Hepatic stellate cell (primary cell): ENCODE results near the gene UGT1A7.

Source experiments
- DNase-seq: peaks from one replicate; pipeline ENCODE4 v3.0.0; 2011; ENCODE audit warnings: low spot score

UGT1A7 gene

GRCh38 chr2:233799087-233799665, 117.5 kb downstream of the UGT1A7 start:
- no peak for DNase-seq

GRCh38 chr2:233799716-233800115, 118.0 kb downstream of the UGT1A7 start:
- DNase-seq = no peak

DNA sequence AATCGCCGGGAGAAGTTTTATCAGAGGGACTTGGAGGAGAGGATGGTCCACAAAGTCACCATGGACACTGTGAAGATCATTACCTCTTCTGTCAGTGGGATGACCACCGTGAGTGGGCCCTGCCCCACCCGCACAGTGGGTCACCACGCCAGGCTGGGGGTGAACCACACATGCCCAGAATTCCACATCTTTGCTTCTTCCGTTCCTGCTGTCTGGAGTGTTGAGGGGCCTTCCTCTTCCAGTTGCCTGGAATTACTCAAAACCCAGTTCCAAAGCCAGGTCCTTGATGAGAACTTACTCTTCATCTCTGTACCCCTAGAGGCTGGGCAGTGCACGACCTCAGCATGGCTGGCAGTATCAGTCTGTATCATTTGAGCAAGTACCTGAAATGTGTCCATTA, 118.5 kb downstream of the UGT1A7 start:
- no peak for DNase-seq

- no peak for DNase-seq
Observed at GRCh38 chr2:233801357-233802131, 119.8 kb downstream of the UGT1A7 start.

- no peak for DNase-seq
Observed at GRCh38 chr2:233802132-233802815, 120.6 kb downstream of the UGT1A7 start.

- no peak for DNase-seq
Observed at GRCh38 chr2:233803292-233803911, 121.7 kb downstream of the UGT1A7 start.

- DNase-seq = no peak
Observed at GRCh38 chr2:233803994-233804393, 122.3 kb downstream of the UGT1A7 start.

DNA sequence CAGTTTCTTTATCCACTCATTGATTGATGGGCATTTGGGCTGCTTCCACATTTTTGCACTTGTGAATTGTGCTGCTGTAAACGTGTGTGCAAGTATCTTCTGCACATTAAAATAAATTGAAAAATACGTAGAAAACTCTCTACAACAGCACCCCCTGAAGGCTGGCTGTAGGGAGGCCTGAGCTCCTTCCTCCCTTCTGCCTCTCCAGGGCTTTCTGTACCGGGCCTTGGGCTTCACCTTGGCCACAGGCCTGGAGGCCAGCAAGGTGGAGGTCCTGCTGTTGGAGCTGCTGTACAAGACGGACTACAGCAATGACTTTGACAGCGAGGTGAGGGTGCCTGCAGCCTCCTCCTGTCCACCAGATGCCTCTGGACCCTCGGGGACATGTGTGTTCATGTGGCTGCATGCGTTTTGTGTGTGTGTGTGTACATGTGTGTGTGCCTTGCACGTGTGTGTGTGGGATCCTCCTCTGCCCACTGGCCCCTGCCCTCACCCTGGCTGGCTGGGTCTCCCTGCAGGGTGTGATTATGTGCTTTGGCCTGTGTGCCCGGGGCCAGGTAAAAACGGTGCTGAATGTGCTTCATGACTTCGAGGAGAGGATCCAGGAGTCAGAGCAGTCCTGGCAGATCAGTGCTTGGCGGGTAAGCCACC, 125.6 kb downstream of the UGT1A7 start:
- DNase-seq = no peak

DNA sequence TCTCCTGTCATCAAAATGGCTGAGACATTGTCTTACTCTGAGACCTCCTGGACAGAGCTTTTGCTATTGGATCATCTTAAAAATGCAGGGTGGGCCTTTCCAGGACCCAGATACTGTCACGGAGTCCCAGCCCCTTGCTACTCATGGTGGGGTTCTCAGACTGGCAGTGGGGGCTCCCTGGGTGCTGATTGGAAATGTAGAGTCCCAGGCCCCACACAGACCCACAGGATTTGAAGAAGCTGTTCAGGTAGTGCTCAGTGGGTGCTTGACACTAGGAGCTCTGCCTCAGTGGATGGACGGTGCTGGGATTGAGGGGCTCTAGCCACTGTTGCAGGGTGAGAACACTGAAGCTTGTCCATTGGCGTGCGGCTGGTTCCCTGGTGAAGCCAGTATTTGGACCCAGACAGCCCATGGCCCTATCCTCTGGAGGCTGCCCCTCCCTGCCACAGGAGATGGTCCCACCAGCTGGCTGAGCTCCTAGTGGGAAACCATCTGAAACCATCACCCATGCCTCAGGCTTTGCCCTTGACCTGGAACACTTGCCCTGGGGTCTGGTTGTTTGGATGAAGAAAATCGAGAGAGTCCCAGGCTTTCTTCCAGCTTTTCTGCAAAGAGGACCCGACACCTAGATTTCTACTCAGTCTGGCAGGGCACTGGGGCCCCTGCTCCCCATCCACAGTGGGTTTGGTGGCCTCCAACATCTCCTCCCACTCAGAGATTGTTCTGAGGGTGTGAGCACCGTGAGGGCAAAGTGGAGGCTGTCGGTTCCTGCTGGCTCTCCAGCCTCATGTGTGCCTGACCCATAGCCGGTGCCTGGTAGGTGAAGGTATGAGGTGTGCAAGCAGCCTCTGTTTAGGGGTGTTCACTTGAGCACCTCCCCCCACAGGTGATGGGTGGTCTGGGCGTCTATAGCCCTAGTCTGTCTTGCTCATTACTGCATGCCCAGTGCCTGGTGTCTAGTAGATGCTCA, 126.5 kb downstream of the UGT1A7 start:
- no peak for DNase-seq

- DNase-seq = no peak
Observed at GRCh38 chr2:233810385-233810784, 128.7 kb downstream of the UGT1A7 start.

DNA sequence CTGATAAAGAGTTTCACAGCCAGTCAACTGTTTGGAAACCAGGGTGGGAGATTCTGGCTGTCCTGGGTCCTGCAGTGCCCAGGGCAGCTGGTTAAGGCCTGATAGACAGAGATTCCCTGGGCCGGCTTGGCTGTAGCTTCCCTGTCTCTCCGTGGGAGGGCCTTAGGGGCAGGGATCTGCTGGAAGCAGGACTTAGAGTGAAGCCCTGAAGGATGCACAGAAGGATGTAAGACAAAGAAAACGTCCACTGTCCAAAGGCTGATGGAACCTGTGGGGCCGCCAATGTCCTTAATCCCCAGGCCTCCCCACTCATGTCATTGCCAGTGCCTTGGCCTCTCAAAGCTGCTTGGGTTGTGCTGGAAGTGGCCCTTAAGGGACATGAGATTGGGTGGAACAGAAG, 129.4 kb downstream of the UGT1A7 start:
- no peak for DNase-seq

DNA sequence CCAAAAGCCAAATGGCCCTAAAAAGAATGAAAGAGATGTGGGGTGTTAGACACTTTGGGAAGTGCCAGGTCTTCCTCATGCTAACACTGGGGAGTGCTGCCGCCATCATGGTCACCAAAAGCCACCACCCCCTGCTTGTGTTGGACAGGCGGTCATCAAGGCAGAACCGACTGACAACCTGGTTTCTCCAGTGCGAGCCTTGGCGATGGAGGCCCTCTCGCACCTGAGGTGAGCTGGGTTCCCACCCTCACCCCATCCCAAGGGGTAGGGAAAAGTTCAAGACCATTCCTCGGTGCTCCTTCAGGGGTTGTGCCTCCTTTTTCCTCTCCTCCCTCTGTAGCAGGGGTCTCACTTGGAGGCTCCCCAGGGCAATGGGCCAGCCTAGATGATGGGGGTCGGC, 130.0 kb downstream of the UGT1A7 start:
- DNase-seq = no peak

GRCh38 chr2:233813236-233814055, 131.7 kb downstream of the UGT1A7 start:
- DNase-seq = no peak

GRCh38 chr2:233814056-233814835, 132.5 kb downstream of the UGT1A7 start:
- DNase-seq = no peak

GRCh38 chr2:233815861-233816260, 134.2 kb downstream of the UGT1A7 start:
- no peak for DNase-seq

- no peak for DNase-seq
Observed at GRCh38 chr2:233816334-233816733, 134.6 kb downstream of the UGT1A7 start.

GRCh38 chr2:233816771-233817170, 135.1 kb downstream of the UGT1A7 start:
- no peak for DNase-seq

- no peak for DNase-seq
Observed at GRCh38 chr2:233817361-233817911, 135.7 kb downstream of the UGT1A7 start.

DNA sequence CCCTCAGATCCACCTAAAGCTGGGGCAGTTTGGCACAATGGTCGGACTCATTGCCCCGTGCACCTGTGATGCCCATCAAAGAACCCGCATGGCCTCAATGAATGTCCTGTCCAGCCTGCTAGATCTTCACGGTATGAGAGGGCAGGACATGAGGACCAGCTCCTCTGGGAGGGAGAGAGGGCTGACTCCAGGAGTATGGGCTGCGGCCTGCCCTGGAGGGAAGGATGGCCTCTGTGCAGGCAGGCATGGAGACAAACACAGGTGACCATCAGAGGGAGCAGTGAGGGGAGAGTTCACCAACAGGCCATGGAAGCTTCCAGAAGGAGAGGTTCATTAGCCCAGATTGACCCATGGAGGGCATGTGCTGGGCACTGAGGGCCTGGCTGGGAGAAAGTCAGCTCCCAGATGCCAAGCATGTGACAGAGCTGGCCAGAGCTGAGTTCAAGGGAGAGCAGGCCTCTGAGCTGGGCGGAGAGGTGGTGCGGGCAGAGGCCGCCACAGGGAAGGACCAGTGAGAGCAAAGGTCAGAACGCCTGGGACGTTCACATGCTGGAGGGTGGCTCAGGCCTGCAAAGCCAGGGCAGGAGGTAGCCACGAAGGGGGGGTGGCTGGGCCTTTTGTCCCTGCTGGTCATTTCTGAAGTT, 136.4 kb downstream of the UGT1A7 start:
- DNase-seq = no peak
